ENCODE measurements around the gene SIGMAR1. TPM values are rescaled to one million over a fixed set of nuclear protein-coding genes. Genes with fewer than 3 reads are reported as not detected.

Gene SIGMAR1
- polyA plus RNA-seq, 1 donor from 2014 or later: 52.5 TPM

DNA sequence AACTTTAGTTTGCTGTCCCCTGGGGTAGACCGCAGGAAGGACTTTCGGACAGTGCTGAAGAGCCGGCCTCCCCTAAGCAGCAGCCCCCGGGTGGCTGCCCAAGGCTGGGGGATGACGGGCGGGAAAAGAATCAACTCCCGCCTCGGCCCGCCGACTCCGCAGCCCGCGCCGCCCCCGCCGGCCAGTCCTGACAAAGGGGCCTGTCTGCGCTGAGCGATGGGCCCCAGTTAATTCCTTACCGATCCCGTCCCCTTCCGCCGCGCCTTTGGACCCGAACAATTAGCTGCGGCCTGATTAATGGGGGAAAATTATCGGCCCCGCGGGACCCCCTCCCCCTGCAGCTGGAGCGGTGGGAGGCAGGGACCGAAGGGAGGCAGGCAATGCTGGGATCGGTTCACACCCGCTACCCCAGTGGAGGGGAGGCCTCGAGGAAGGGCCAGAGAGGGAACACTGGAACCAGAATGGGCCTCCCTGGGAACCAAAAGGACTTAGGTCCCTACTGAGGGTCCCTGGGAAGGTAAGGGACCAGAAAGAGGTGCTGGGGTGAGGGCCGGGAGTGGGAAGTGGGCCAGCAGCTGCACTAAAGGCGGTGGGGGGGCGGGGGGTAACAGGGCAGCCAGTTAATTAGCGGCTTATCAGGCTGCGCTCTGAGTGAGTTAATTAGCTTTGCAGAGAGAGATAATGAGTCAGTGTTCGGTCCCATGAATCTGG, 13.0 kb downstream of the SIGMAR1 start:
- Histone ChIP-seq H3K9me3 (ENCODE audit: low read length) (no peaks in the 10 kb centered on the region), H3K9ac (ENCODE audit: low read length) (peak overlapping the region; percentile 33), H3K4me3 (ENCODE audit: low read length) (no peak overlapping the region), H3K4me2 (ENCODE audit: low read length) (no peak overlapping the region), H3K27ac (ENCODE audit: low read length) (no peak overlapping the region), H4K20me1 (ENCODE audit: insufficient read depth) (no peaks in the 10 kb centered on the region), H3K27me3 (ENCODE audit: insufficient read depth, low read depth, low read length) (peaks cover 21% of the 10 kb centered on the region), H3K9me2 (ENCODE audit: insufficient read depth, low read length) (no peaks in the 10 kb centered on the region), H3K36me3 (ENCODE audit: insufficient read depth, low read length) (no peaks in the 10 kb centered on the region), H3F3A (ENCODE audit: insufficient read depth, low read length, poor library complexity, severe bottlenecking) (peaks cover 3% of the 10 kb centered on the region), H2AFZ (ENCODE audit: low read depth, low read length) (no peak overlapping the region), H3K79me2 (replicated peaks; ENCODE audit: insufficient read depth, low read length) (peaks cover 6% of the 10 kb centered on the region)
- TF ChIP-seq MXI1 (conservative IDR thresholded peaks at IDR 0.05; ENCODE audit: poor library complexity, severe bottlenecking): no peak

DNA sequence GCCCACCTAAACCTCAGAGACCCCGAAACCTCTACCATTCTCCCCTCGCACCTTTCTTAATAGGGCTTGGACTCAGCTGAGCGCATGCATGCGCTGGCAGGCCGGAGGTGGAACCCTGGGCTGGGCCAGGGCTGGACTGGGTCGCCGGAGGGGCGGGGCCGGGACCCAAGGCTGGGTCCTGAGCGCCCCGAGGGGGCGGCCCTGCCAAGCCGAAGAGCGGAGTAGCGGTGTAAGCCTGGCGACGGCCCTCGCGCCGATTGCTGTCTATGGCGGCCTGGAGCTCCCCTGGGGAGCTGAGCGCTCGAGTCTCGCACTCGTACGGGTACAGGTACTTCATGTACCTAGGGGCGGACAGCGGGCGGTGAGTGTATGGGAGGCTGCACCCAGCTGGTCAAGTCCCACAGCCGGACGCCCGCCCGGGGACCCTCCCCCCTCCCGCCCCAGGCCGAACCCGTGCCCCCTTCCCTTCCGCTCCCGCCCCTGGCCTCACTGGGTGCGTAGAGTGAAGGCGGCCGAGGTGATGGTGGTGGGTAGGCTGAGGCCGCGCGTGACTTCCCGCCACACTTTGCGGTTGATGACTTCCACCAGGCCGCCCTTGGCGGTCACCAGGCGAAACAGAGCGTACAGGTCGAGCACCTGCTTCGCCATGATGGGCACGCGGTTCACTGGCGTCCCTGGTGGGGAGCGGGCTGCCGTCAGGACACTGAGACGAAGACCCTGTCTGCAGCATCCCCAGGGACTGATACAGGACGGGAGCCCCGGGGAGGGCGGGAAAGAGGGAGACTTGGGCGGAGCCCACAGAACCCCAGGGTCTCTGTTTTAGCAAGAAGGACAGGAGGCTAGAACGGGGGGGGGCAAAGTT, 14.0 kb downstream of the SIGMAR1 start:
- H3F3A ChIP-seq (ENCODE audit: insufficient read depth, low read length, poor library complexity, severe bottlenecking): peaks cover 3% of the 10 kb centered on the region
- H3K27me3 ChIP-seq (ENCODE audit: insufficient read depth, low read depth, low read length): peaks cover 13% of the 10 kb centered on the region
- no peak overlapping the region for H3K27ac ChIP-seq (ENCODE audit: low read length)
- TF ChIP-seq MXI1 (conservative IDR thresholded peaks at IDR 0.05; ENCODE audit: poor library complexity, severe bottlenecking) (no peak), TAF1 (IDR thresholded peaks at IDR 0.05; ENCODE audit: low read depth) (no peak), EP300 (conservative IDR thresholded peaks at IDR 0.05; ENCODE audit: poor library complexity, severe bottlenecking) (no peak), CTCF (IDR thresholded peaks at IDR 0.05; ENCODE audit: poor library complexity, severe bottlenecking) (no peak), RAD21 (conservative IDR thresholded peaks at IDR 0.05) (no peak), POLR2AphosphoS5 (IDR thresholded peaks at IDR 0.05) (no peak), EZH2 (IDR thresholded peaks at IDR 0.05; ENCODE audit: borderline replicate concordance, insufficient read depth, low read length, poor library complexity, severe bottlenecking) (no peak), SMC3 (conservative IDR thresholded peaks at IDR 0.05; ENCODE audit: poor library complexity) (no peak), REST (IDR thresholded peaks at IDR 0.05; ENCODE audit: borderline replicate concordance) (no peak)
- H3K9me3 ChIP-seq (ENCODE audit: low read length): no peaks in the 10 kb centered on the region
- H3K36me3 ChIP-seq (ENCODE audit: insufficient read depth, low read length): no peaks in the 10 kb centered on the region
- no peaks in the 10 kb centered on the region for H3K9me2 ChIP-seq (ENCODE audit: insufficient read depth, low read length)
- H2AFZ ChIP-seq (ENCODE audit: low read depth, low read length): no peak overlapping the region
- H3K79me2 ChIP-seq (replicated peaks; ENCODE audit: insufficient read depth, low read length): peaks cover 14% of the 10 kb centered on the region
- H4K20me1 ChIP-seq (ENCODE audit: insufficient read depth): no peaks in the 10 kb centered on the region
- H3K9ac ChIP-seq (ENCODE audit: low read length): no peak overlapping the region
- H3K4me2 ChIP-seq (ENCODE audit: low read length): no peak overlapping the region
- no peak overlapping the region for H3K4me3 ChIP-seq (ENCODE audit: low read length)
